ENCODE measurements around the gene SWI5.

The SWI5 gene

GRCh38 chr9:128317629-128318028 is 41.6 kb downstream of the SWI5 start:
- H3K36me3 ChIP-seq (ENCODE audit: insufficient read depth), result no peaks in the 10 kb centered on the region
- TF ChIP-seq, protein P1, sequence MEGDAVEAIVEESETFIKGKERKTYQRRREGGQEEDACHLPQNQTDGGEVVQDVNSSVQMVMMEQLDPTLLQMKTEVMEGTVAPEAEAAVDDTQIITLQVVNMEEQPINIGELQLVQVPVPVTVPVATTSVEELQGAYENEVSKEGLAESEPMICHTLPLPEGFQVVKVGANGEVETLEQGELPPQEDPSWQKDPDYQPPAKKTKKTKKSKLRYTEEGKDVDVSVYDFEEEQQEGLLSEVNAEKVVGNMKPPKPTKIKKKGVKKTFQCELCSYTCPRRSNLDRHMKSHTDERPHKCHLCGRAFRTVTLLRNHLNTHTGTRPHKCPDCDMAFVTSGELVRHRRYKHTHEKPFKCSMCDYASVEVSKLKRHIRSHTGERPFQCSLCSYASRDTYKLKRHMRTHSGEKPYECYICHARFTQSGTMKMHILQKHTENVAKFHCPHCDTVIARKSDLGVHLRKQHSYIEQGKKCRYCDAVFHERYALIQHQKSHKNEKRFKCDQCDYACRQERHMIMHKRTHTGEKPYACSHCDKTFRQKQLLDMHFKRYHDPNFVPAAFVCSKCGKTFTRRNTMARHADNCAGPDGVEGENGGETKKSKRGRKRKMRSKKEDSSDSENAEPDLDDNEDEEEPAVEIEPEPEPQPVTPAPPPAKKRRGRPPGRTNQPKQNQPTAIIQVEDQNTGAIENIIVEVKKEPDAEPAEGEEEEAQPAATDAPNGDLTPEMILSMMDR (conservative IDR thresholded peaks at IDR 0.05; ENCODE audit: low read depth, low read length), result no peak
- no peak overlapping the region for H3K27ac ChIP-seq
- H3K9ac ChIP-seq, result no peak overlapping the region
- no peak overlapping the region for H3K4me2 ChIP-seq
- H3K4me3 ChIP-seq (IDR thresholded peaks at IDR 0.05; ENCODE audit: insufficient read depth, low read depth, low read length), result no peak overlapping the region
- no peak overlapping the region for H2AFZ ChIP-seq (ENCODE audit: low read depth)
- H4K20me1 ChIP-seq (ENCODE audit: insufficient read depth), result no peaks in the 10 kb centered on the region
- H3K79me2 ChIP-seq (ENCODE audit: insufficient read depth, low read depth), result peaks cover 8% of the 10 kb centered on the region; the same call in 1 of the 2 replicates
- peaks cover 4% of the 10 kb centered on the region for H3K4me1 ChIP-seq (ENCODE audit: low read depth, poor library complexity, severe bottlenecking)
- H3K27me3 ChIP-seq (ENCODE audit: insufficient read depth, low read depth), result no peaks in the 10 kb centered on the region

DNA sequence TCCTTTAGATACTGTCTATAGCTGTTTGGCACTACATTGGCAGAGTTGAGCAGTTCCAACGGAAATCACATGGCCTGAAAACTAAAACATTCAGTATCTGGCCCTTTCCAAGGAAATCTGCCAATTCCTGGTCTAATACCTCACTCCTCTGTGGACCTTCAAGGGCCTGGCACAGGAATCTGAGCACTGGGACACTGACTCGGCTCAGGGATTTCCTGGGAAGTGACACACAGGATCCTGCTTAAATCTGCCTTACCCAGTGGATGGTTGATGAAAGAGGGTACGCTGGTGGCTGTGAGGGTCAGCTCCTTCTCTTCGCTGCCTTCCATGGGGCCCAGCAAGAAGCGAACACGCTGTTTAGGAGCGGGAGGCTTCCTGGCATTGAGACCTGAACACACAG is 45.3 kb downstream of the SWI5 start:
- TF ChIP-seq, protein P1 (conservative IDR thresholded peaks at IDR 0.05; ENCODE audit: low read depth, low read length), result no peak
- Histone ChIP-seq H3K4me1 (ENCODE audit: low read depth, poor library complexity, severe bottlenecking) (peaks cover 16% of the 10 kb centered on the region), H3K4me3 (IDR thresholded peaks at IDR 0.05; ENCODE audit: insufficient read depth, low read depth, low read length) (no peak overlapping the region), H3K27me3 (ENCODE audit: insufficient read depth, low read depth) (no peaks in the 10 kb centered on the region), H2AFZ (ENCODE audit: low read depth) (no peak overlapping the region), H3K4me2 (peak overlapping the region; percentile 61), H3K9ac (no peak overlapping the region), H4K20me1 (ENCODE audit: insufficient read depth) (no peaks in the 10 kb centered on the region), H3K27ac (no peak overlapping the region), H3K79me2 (ENCODE audit: insufficient read depth, low read depth) (peaks cover 29% of the 10 kb centered on the region), H3K36me3 (ENCODE audit: insufficient read depth) (no peaks in the 10 kb centered on the region)

- no peaks in the 10 kb centered on the region for H3K27me3 ChIP-seq (ENCODE audit: insufficient read depth, low read depth)
- H3K4me1 ChIP-seq (ENCODE audit: low read depth, poor library complexity, severe bottlenecking), result peaks cover 16% of the 10 kb centered on the region
- no peaks in the 10 kb centered on the region for H4K20me1 ChIP-seq (ENCODE audit: insufficient read depth)
- peak overlapping the region; percentile 61 for H3K4me2 ChIP-seq
- H3K9ac ChIP-seq, result peak overlapping the region; percentile 74; the same call in 1 of the 2 replicates
- TF ChIP-seq, protein P1 (conservative IDR thresholded peaks at IDR 0.05; ENCODE audit: low read depth, low read length), result no peak
- peak overlapping the region; percentile 82 for H2AFZ ChIP-seq (ENCODE audit: low read depth)
- H3K36me3 ChIP-seq (ENCODE audit: insufficient read depth), result no peaks in the 10 kb centered on the region
- H3K4me3 ChIP-seq (IDR thresholded peaks at IDR 0.05; ENCODE audit: insufficient read depth, low read depth, low read length), result no peak overlapping the region
- peak overlapping the region; percentile 73; the same call in 1 of the 2 replicates for H3K27ac ChIP-seq
- H3K79me2 ChIP-seq (ENCODE audit: insufficient read depth, low read depth), result peaks cover 29% of the 10 kb centered on the region
These were observed 45.9 kb downstream of the SWI5 start for GRCh38 chr9:128321879-128322403.

- H3K27me3 ChIP-seq (ENCODE audit: insufficient read depth, low read depth), result no peaks in the 10 kb centered on the region
- peak within 1 kb of the TSS; percentile 82 for H2AFZ ChIP-seq (ENCODE audit: low read depth)
- no peaks in the 10 kb centered on the region for H4K20me1 ChIP-seq (ENCODE audit: insufficient read depth)
- H3K4me2 ChIP-seq, result peak within 1 kb of the TSS; percentile 86
- TF ChIP-seq, protein P1 (conservative IDR thresholded peaks at IDR 0.05; ENCODE audit: low read depth, low read length), result no peak
- H3K27ac ChIP-seq, result peak within 1 kb of the TSS; percentile 73
- H3K79me2 ChIP-seq (ENCODE audit: insufficient read depth, low read depth), result peaks cover 29% of the 10 kb centered on the region
- peak within 1 kb of the TSS; percentile 74 for H3K9ac ChIP-seq
- H3K4me3 ChIP-seq (IDR thresholded peaks at IDR 0.05; ENCODE audit: insufficient read depth, low read depth, low read length), result no peak within 1 kb of the TSS
- peaks cover 16% of the 10 kb centered on the region for H3K4me1 ChIP-seq (ENCODE audit: low read depth, poor library complexity, severe bottlenecking)
- H3K36me3 ChIP-seq (ENCODE audit: insufficient read depth), result no peaks in the 10 kb centered on the region
These were observed 46.5 kb downstream of the SWI5 start, which contains the start of the genes COQ4 and TRUB2 for GRCh38 chr9:128322404-128323211. COQ4 (plus strand) TSS chr9:128322839; CDS start chr9:128322859, 20 bp downstream. TRUB2 (minus strand) TSS chr9:128322447; CDS start chr9:128322408, 39 bp downstream.
